GM12878 (cell line): ENCODE measurements around the gene LYPLA2. TPM values are rescaled to one million over a fixed set of nuclear protein-coding genes. Genes with fewer than 3 reads are reported as not detected.

Source experiments
- ASH2L ChIP-seq: fragments of 300-600, 200-600 bp; sonication (generic); IDR thresholded peaks from 2 replicates; pipeline ENCODE4 v1.6.1; 2017; ENCODE audit warnings: low read depth, mild to moderate bottlenecking, borderline replicate concordance
- BCLAF1 ChIP-seq: fragments of 450-650 bp; IDR thresholded peaks from 2 replicates; pipeline ENCODE4 v1.6.1; 2017; ENCODE audit warnings: antibody characterized with exemption, mild to moderate bottlenecking, moderate library complexity
- CBFB ChIP-seq: IDR thresholded peaks from 2 replicates; pipeline ENCODE4 v1.6.1; 2016; ENCODE audit warnings: antibody characterized with exemption, low read depth
- CHD1 ChIP-seq: IDR thresholded peaks from 2 replicates; pipeline ENCODE4 v1.6.1; 2012; ENCODE audit warnings: low read depth, low read length, improper control_type of control experiment
- EED ChIP-seq: sonication (generic); IDR thresholded peaks from 2 replicates; pipeline ENCODE4 v1.6.1; 2016; ENCODE audit warnings: antibody characterized with exemption, low read depth
- ESRRA ChIP-seq: IDR thresholded peaks from 2 replicates; pipeline ENCODE4 v1.6.1; 2012; ENCODE audit warnings: mild to moderate bottlenecking, low read length, improper control_type of control experiment
- GATAD2B ChIP-seq: fragments of 450-650 bp; conservative IDR thresholded peaks from 2 replicates; pipeline ENCODE4 v1.6.1; 2017; ENCODE audit warnings: low read depth, mild to moderate bottlenecking, moderate library complexity
- HDAC6 ChIP-seq: fragments of 200-600 bp; sonication (generic); IDR thresholded peaks from one replicate; pipeline ENCODE4 v1.8.0; 2017; ENCODE audit warnings: antibody characterized with exemption; ENCODE audit not compliant: unreplicated experiment
- IKZF1 ChIP-seq: fragments of 450-650 bp; conservative IDR thresholded peaks from 2 replicates; pipeline ENCODE4 v1.6.1; 2017; ENCODE audit warnings: antibody characterized with exemption, mild to moderate bottlenecking
- IKZF2 ChIP-seq, 2 experiments: fragments of 450-650 bp; IDR thresholded peaks; 2 replicates each; pipeline ENCODE4 v1.6.1; 2017; ENCODE audit warnings: mild to moderate bottlenecking in 2 of 2, moderate library complexity in 2 of 2
- JUNB ChIP-seq: IDR thresholded peaks from 2 replicates; pipeline ENCODE4 v1.6.1; 2016; ENCODE audit warnings: antibody characterized with exemption, mild to moderate bottlenecking
- MAX ChIP-seq: IDR thresholded peaks from 2 replicates; pipeline ENCODE4 v1.6.1; 2012; ENCODE audit warnings: low read depth, low read length, improper control_type of control experiment
- NFXL1 ChIP-seq: fragments of 450-650 bp; IDR thresholded peaks from 2 replicates; pipeline ENCODE4 v1.6.1; 2017; ENCODE audit warnings: antibody characterized with exemption, mild to moderate bottlenecking, borderline replicate concordance
- PKNOX1 ChIP-seq: fragments of 450-650 bp; IDR thresholded peaks from 2 replicates; pipeline ENCODE4 v1.6.1; 2016; ENCODE audit warnings: mild to moderate bottlenecking
- RCOR1 ChIP-seq: conservative IDR thresholded peaks from 2 replicates; pipeline ENCODE4 v1.6.1; 2012; ENCODE audit warnings: low read depth, low read length, improper control_type of control experiment
- RELA ChIP-seq: fragments of 450-650 bp; IDR thresholded peaks from 2 replicates; pipeline ENCODE4 v1.8.0; 2014; ENCODE audit warnings: borderline replicate concordance; ENCODE audit not compliant: partially characterized antibody
- RELB ChIP-seq: fragments of 450-650 bp; IDR thresholded peaks from 2 replicates; pipeline ENCODE4 v1.6.1; 2017; ENCODE audit warnings: low read depth, mild to moderate bottlenecking, moderate library complexity
- SUPT20H ChIP-seq: IDR thresholded peaks from 2 replicates; pipeline ENCODE4 v1.6.1; 2011; ENCODE audit warnings: low read depth, mild to moderate bottlenecking, low read length, moderate library complexity, borderline replicate concordance; ENCODE audit not compliant: control insufficient read depth
- SUZ12 ChIP-seq: fragments of 200-600 bp; sonication (generic); IDR thresholded peaks from one replicate; pipeline ENCODE4 v1.6.1; 2018; ENCODE audit warnings: antibody characterized with exemption, mild to moderate bottlenecking; ENCODE audit not compliant: unreplicated experiment
- ZSCAN29 ChIP-seq: fragments of 450-650 bp; IDR thresholded peaks from 2 replicates; pipeline ENCODE4 v1.6.1; 2017; ENCODE audit warnings: mild to moderate bottlenecking, moderate library complexity
- polyA plus RNA-seq, 11 experiments: library from polyadenylated mRNA; depleted of rRNA in 4 of 11; unstranded in 6 of 11; stranded (reverse) in 5 of 11; fragments of >200 nt; fragmentation: Nextera tagmentation in 4 of 11; fragmentation: Illumina TruSeq in 1 of 11; extraction: Ambion mirVana in 4 of 11; extraction: Trizol in 1 of 11; gene quantifications; 1 replicate in 1 of 11; 2 replicates in 10 of 11; pipeline versions ENCODE4 v1.2.1 to v1.2.3, GENCODE V29; 2011 to 2016; ENCODE audit warnings: inconsistent platforms in 2 of 11, missing spikeins in 2 of 11, low read depth in 1 of 11
- total RNA-seq, 4 experiments: library from RNA; depleted of rRNA in 3 of 4; stranded (reverse); fragments of >200 nt in 3 of 4; fragmentation: Illumina TruSeq in 1 of 4; extraction: Trizol in 1 of 4; gene quantifications; 2 replicates each; pipeline versions ENCODE4 v1.2.1 to v1.2.3, GENCODE V29; 2013 to 2021
- TF ChIP-seq, protein P1 (sequence below): fragments of 450-650 bp; IDR thresholded peaks from 2 replicates; pipeline ENCODE4 v1.6.1; 2017; ENCODE audit warnings: mild to moderate bottlenecking, low read depth, inconsistent platforms; ENCODE audit not compliant: poor library complexity, severe bottlenecking
- TF ChIP-seq, protein P2 (sequence below): fragments of 150-350 bp; IDR thresholded peaks from 2 replicates; pipeline ENCODE4 v1.6.1; 2014; ENCODE audit warnings: mild to moderate bottlenecking, low read depth, low read length

LYPLA2 gene
- total and polyA plus RNA-seq, 10 of the 15 experiments (the other 5 are each of a cell fraction or from before 2014, with no cell fraction given) = 2.7 to 129 (median 62.3) TPM

- TF ChIP-seq, protein P1, sequence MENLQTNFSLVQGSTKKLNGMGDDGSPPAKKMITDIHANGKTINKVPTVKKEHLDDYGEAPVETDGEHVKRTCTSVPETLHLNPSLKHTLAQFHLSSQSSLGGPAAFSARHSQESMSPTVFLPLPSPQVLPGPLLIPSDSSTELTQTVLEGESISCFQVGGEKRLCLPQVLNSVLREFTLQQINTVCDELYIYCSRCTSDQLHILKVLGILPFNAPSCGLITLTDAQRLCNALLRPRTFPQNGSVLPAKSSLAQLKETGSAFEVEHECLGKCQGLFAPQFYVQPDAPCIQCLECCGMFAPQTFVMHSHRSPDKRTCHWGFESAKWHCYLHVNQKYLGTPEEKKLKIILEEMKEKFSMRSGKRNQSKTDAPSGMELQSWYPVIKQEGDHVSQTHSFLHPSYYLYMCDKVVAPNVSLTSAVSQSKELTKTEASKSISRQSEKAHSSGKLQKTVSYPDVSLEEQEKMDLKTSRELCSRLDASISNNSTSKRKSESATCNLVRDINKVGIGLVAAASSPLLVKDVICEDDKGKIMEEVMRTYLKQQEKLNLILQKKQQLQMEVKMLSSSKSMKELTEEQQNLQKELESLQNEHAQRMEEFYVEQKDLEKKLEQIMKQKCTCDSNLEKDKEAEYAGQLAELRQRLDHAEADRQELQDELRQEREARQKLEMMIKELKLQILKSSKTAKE = no peak
- no peak for TF ChIP-seq JUNB
- TF ChIP-seq BCLAF1 = no peak
- no peak for TF ChIP-seq NFXL1
- TF ChIP-seq IKZF2 (IDR thresholded peaks at IDR 0.05) = no peak
- TF ChIP-seq ASH2L = no peak
- no peak for TF ChIP-seq CHD1
- TF ChIP-seq SUZ12 = no peak
- no peak for TF ChIP-seq ZSCAN29
- no peak for TF ChIP-seq ESRRA
- TF ChIP-seq, protein P2, sequence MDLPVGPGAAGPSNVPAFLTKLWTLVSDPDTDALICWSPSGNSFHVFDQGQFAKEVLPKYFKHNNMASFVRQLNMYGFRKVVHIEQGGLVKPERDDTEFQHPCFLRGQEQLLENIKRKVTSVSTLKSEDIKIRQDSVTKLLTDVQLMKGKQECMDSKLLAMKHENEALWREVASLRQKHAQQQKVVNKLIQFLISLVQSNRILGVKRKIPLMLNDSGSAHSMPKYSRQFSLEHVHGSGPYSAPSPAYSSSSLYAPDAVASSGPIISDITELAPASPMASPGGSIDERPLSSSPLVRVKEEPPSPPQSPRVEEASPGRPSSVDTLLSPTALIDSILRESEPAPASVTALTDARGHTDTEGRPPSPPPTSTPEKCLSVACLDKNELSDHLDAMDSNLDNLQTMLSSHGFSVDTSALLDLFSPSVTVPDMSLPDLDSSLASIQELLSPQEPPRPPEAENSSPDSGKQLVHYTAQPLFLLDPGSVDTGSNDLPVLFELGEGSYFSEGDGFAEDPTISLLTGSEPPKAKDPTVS = no peak
- TF ChIP-seq RELB = no peak
- TF ChIP-seq IKZF1 = 0 out of 2 replicates have a peak, but pooled peaks have one; percentile 24
- no peak for TF ChIP-seq RCOR1
- no peak for TF ChIP-seq GATAD2B
- no peak for TF ChIP-seq EED
- TF ChIP-seq RELA = no peak
- no peak for TF ChIP-seq MAX
- TF ChIP-seq HDAC6 = no peak
- no peak for TF ChIP-seq CBFB
- no peak for TF ChIP-seq SUPT20H
- TF ChIP-seq PKNOX1 = no peak
Observed at GRCh38 chr1:23838401-23838866, 47.5 kb downstream of the LYPLA2 start (continued).
